ENCODE results near the gene C9orf57.

- TF ChIP-seq EP300 (IDR thresholded peaks at IDR 0.05; ENCODE audit: borderline replicate concordance in 1 of 2, low read depth in 2 of 2, low read length in 2 of 2) (no peak), CTCF (IDR thresholded peaks at IDR 0.05; ENCODE audit: control extremely low read depth in 1 of 3, insufficient read depth in 1 of 3, low read depth in 1 of 3, low read length in 3 of 3) (no peak), MAX (IDR thresholded peaks at IDR 0.05) (no peak), POLR2A (IDR thresholded peaks at IDR 0.05; ENCODE audit: control extremely low read depth in 1 of 2, low read depth in 2 of 2, low read length in 2 of 2) (no peak), EZH2 (IDR thresholded peaks at IDR 0.05; ENCODE audit: low read depth, low read length, severe bottlenecking) (no peak), ZNF274 (IDR thresholded peaks at IDR 0.05; ENCODE audit: borderline replicate concordance, extremely low read depth, low read length) (no peak), POLR2AphosphoS5 (IDR thresholded peaks at IDR 0.05; ENCODE audit: low read depth, low read length) (no peak), GABPA (IDR thresholded peaks at IDR 0.05; ENCODE audit: borderline replicate concordance, insufficient read depth, low read length) (no peak), USF2 (IDR thresholded peaks at IDR 0.05; ENCODE audit: low read length) (no peak), NANOG (IDR thresholded peaks at IDR 0.05; ENCODE audit: insufficient read depth, low read depth, low read length, poor library complexity, severe bottlenecking) (no peak), JUND (IDR thresholded peaks at IDR 0.05; ENCODE audit: low read length) (no peak), CHD1 (IDR thresholded peaks at IDR 0.05; ENCODE audit: low read depth, low read length) (no peak), TBP (IDR thresholded peaks at IDR 0.05; ENCODE audit: low read depth, low read length) (no peak)
Measured at GRCh38 chr9:72092820-72093219, 32.4 kb upstream of the C9orf57 start.

All from H1 (cell line).